Right lobe of liver (tissue), 6 donors: ENCODE data around the gene STON2. TPM values are rescaled to one million over a fixed set of nuclear protein-coding genes. Genes with fewer than 3 reads are reported as not detected.

ENCODE experiments used
- ATAC-seq, 4 donors: fragments of 200-7000 bp; cut with Tn5 transposase; one replicate each; pipeline ENCODE4 v1.9.1; 2020; ENCODE audit warnings: mild to moderate bottlenecking in 4 of 4, moderate library complexity in 4 of 4
- DNase-seq, 3 donors: peaks; one replicate each; pipeline ENCODE4 v3.0.0-alpha.2; 2020
- H3K27ac ChIP-seq, 3 donors: fragments of 200-600 bp; one replicate each; pipeline ENCODE4 v1.8.0; 2022
- H3K27me3 ChIP-seq, 2 donors: fragments of 200-600 bp; one replicate each; pipeline ENCODE4 v1.8.0; 2022
- H3K36me3 ChIP-seq, 4 donors: fragments of 200-600 bp; sonication (generic) in 1 of 4; one replicate each; pipeline versions ENCODE4 v1.5.1 to v1.8.0; 2017 to 2022; ENCODE audit warnings: control low read depth in 1 of 4
- H3K4me1 ChIP-seq, 4 donors: fragments of 200-600 bp; sonication (generic) in 1 of 4; one replicate each; pipeline versions ENCODE4 v1.5.1 to v1.8.0; 2017 to 2022; ENCODE audit warnings: control low read depth in 1 of 4
- H3K4me3 ChIP-seq, 3 donors: fragments of 200-600 bp; one replicate each; pipeline ENCODE4 v1.8.0; 2022
- H3K9me3 ChIP-seq, 4 donors: fragments of 200-600 bp; sonication (generic) in 1 of 4; one replicate each; pipeline versions ENCODE4 v1.5.1 to v1.8.0; 2017 to 2022; ENCODE audit warnings: control low read depth in 1 of 4
- POLR2A ChIP-seq: fragments of 450-650 bp; IDR thresholded peaks from one replicate; pipeline ENCODE4 v1.6.1; 2017; ENCODE audit warnings: antibody characterized with exemption, mild to moderate bottlenecking
- WGBS: methylation state at CpG from one replicate; pipeline ENCODE4 v1.1.6; 2018; ENCODE audit warnings: low coverage, low lambda C conversion rate; ENCODE audit not compliant: insufficient coverage; ENCODE audit errors: missing lambda C conversion rate; 5-methylcytosine and 5-hydroxymethylcytosine counted together
- intact Hi-C, 2 donors: fragments of 100-400 bp; cut with DNase I; formaldehyde crosslinking; loops; one replicate each; pipeline versions ENCODE4 v1.11.2 to v1.14.1; 2022
- total RNA-seq, 6 experiments: library from RNA; depleted of rRNA in 2 of 6; stranded (reverse); fragments of >200 nt in 2 of 6; fragmentation: NEBNext Ultra II Directional in 3 of 6; extraction: Animal tissue kit (Norgen Biotek cat#: 25700) in 3 of 6; gene quantifications; one replicate each; pipeline versions ENCODE4 v1.1.0 to v1.2.4, GENCODE V29; 2016 to 2023
- TF ChIP-seq, protein P1 (sequence below), 4 donors: fragments of 200-600 bp in 3 of 4; fragments of 450-650 bp in 1 of 4; IDR thresholded peaks; one replicate each; pipeline versions ENCODE4 v1.5.1 to v1.8.0; 2016 to 2022; ENCODE audit warnings: antibody characterized with exemption in 4 of 4, mild to moderate bottlenecking in 2 of 4
- donor health status: DM: no; HTN: yes; CAD: no.
- donor health status: DM: no; HTN: no; CAD: no.
- donor health status: DM: no; HTN: no; CAD: no.
- donor health status: DM: no; HTN: yes; CAD: no.
- donor health status: DM: no; HTN: yes; CAD: no.

Gene STON2
- total RNA-seq, 6 experiments from 2014 or later, result 4.9 to 23.7 (median 10.7) TPM

DNA sequence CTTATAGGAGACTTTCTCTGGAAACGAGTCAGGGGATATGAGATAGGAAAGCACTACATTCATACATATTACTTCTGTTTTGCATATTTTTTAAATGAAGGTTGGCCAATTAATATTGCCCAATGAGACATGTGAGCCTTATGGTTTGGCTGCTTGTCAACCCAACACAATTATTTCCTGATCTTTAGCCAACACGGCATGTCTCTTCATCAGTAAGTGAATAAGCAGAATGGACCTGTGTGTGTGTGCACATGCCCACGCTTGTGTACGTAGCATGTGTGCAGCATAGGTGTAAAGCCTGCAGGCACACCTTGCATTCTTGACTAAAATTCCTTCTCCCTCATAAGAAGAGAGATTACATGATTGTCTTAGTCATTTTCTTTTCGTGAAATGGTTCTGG, 88.3 kb downstream of the STON2 start:
- no peak for TF ChIP-seq POLR2A
- TF ChIP-seq, protein P1, sequence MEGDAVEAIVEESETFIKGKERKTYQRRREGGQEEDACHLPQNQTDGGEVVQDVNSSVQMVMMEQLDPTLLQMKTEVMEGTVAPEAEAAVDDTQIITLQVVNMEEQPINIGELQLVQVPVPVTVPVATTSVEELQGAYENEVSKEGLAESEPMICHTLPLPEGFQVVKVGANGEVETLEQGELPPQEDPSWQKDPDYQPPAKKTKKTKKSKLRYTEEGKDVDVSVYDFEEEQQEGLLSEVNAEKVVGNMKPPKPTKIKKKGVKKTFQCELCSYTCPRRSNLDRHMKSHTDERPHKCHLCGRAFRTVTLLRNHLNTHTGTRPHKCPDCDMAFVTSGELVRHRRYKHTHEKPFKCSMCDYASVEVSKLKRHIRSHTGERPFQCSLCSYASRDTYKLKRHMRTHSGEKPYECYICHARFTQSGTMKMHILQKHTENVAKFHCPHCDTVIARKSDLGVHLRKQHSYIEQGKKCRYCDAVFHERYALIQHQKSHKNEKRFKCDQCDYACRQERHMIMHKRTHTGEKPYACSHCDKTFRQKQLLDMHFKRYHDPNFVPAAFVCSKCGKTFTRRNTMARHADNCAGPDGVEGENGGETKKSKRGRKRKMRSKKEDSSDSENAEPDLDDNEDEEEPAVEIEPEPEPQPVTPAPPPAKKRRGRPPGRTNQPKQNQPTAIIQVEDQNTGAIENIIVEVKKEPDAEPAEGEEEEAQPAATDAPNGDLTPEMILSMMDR (IDR thresholded peaks at IDR 0.05), result no peak
- 69% methylated on average over 3 of the region's 5 CpGs for WGBS
- Histone ChIP-seq H3K4me3 (no peak overlapping the region), H3K4me1 (no peaks in the 10 kb centered on the region), H3K27ac (no peak overlapping the region), H3K36me3 (no peaks in the 10 kb centered on the region), H3K9me3 (no peaks in the 10 kb centered on the region), H3K27me3 (no peaks in the 10 kb centered on the region)
- ATAC-seq (no peak), DNase-seq (no peak)
- intact Hi-C loops, result no loop called here

DNA sequence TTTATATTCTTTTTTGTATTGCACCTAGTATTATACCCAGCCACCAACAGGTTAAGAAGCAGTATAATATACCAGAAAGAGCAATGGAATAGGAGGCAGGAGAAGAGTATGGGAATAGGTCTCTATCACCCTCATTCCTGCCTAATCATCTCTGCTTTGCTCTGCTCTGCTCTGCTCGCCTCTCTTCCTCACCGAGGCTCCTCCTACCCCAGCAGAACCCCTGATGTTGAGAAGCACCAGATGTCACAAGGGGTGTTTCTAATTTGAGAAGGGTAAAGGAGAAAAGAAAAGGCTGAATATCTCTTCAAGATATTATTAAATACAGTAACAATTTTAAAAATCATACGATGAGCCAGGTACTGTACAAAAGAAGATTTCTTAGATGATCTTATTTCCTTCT, 89.0 kb downstream of the STON2 start:
- TF ChIP-seq, protein P1 (IDR thresholded peaks at IDR 0.05), result no peak
- TF ChIP-seq POLR2A, result no peak
- no peaks in the 10 kb centered on the region for H3K9me3 ChIP-seq
- DNase-seq, result no peak
- no peaks in the 10 kb centered on the region for H3K4me1 ChIP-seq
- no peaks in the 10 kb centered on the region for H3K36me3 ChIP-seq
- 38% methylated on average over 3 of the region's 3 CpGs for WGBS
- no peak overlapping the region for H3K27ac ChIP-seq
- intact Hi-C loops, result no loop called here
- no peak overlapping the region for H3K4me3 ChIP-seq
- no peaks in the 10 kb centered on the region for H3K27me3 ChIP-seq
- ATAC-seq, result peak in 2 of 4 donors; percentile 29 to 40

DNA sequence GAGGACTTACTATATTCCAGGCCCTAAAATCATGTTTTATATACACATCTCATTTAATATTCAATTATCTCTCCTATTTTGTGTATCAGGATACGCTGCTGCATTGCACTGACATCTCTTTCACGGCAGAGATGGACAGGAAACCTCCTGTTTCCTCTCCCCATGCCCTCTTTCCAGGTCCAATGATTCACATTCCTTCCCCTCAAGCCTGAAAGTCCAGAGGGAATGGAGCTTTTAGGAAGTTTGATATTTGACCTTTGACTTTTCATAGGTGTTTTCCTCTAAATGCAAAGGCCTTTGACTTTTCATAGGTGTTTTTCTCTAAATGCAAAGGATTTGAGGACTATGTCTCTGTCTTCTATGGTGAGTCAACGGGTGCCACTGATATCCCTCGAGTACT, 89.5 kb downstream of the STON2 start:
- Histone ChIP-seq H3K36me3 (no peaks in the 10 kb centered on the region), H3K4me1 (no peaks in the 10 kb centered on the region), H3K4me3 (no peak overlapping the region), H3K27me3 (no peaks in the 10 kb centered on the region), H3K27ac (no peak overlapping the region), H3K9me3 (no peaks in the 10 kb centered on the region)
- DNase-seq, result no peak
- intact Hi-C loops, result no loop called here
- TF ChIP-seq, protein P1 (IDR thresholded peaks at IDR 0.05), result no peak
- no peak for TF ChIP-seq POLR2A
- 69% methylated on average over 4 of the region's 4 CpGs for WGBS
- no peak for ATAC-seq

- DNase-seq, result no peak
- H3K4me3 ChIP-seq, result no peak overlapping the region
- no peak overlapping the region for H3K27ac ChIP-seq
- peak in 2 of 4 donors; percentile 31 to 49 for ATAC-seq
- intact Hi-C loops, result no loop called here
- WGBS, result 64% methylated on average over 2 of the region's 2 CpGs
- TF ChIP-seq, protein P1 (IDR thresholded peaks at IDR 0.05), result no peak
- no peak for TF ChIP-seq POLR2A
- H3K36me3 ChIP-seq, result no peaks in the 10 kb centered on the region
- H3K4me1 ChIP-seq, result peaks cover 0 to 6% (median 0%) of the 10 kb centered on the region in 4 donors
- H3K27me3 ChIP-seq, result no peaks in the 10 kb centered on the region
- H3K9me3 ChIP-seq, result no peaks in the 10 kb centered on the region
These were observed 90.6 kb downstream of the STON2 start for GRCh38 chr14:81309511-81309910.

DNA sequence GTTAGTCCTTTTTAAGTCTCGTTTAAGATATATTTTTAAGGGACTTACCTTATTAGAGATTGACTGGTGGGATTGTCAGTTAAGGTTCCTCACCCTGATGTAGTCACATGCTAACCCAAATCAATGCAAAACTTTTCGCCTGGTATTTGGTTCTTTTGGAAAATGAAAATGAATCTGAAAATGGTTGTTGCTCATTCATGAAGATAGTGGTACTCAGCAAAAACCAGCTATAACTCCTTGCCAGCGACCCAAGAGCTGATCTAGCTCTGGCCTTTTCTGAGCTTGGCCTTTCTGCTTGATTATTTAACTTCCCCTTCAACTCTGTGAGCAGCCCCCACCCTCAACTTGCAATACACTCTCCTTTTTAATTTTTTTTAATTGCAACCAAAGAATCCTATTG, 94.4 kb downstream of the STON2 start:
- Histone ChIP-seq H3K27me3 (no peaks in the 10 kb centered on the region), H3K27ac (no peak overlapping the region), H3K4me3 (no peak overlapping the region), H3K4me1 (peaks cover 0 to 15% (median 3%) of the 10 kb centered on the region in 4 donors), H3K9me3 (no peaks in the 10 kb centered on the region), H3K36me3 (no peaks in the 10 kb centered on the region)
- ATAC-seq, result no peak
- DNase-seq, result no peak
- TF ChIP-seq, protein P1 (IDR thresholded peaks at IDR 0.05), result no peak
- no peak for TF ChIP-seq POLR2A
- intact Hi-C loops, result no loop called here
- WGBS, result 62% methylated on average over 3 of the region's 3 CpGs
